Right lobe of liver (tissue), 6 donors: ENCODE results near the gene HSD17B2. TPM values are rescaled to one million over a fixed set of nuclear protein-coding genes. Genes with fewer than 3 reads are reported as not detected.
A peak's percentile ranks its signal among the peaks of the same experiment; 100 is the strongest.

Experiments
- ATAC-seq, 4 donors: fragments of 200-7000 bp; cut with Tn5 transposase; one replicate each; pipeline ENCODE4 v1.9.1; 2020; ENCODE audit warnings: mild to moderate bottlenecking in 4 of 4, moderate library complexity in 4 of 4
- DNase-seq, 3 donors: peaks; one replicate each; pipeline ENCODE4 v3.0.0-alpha.2; 2020
- H3K27ac ChIP-seq, 3 donors: fragments of 200-600 bp; one replicate each; pipeline ENCODE4 v1.8.0; 2022
- H3K27me3 ChIP-seq, 2 donors: fragments of 200-600 bp; one replicate each; pipeline ENCODE4 v1.8.0; 2022
- H3K36me3 ChIP-seq, 4 donors: fragments of 200-600 bp; sonication (generic) in 1 of 4; one replicate each; pipeline versions ENCODE4 v1.5.1 to v1.8.0; 2017 to 2022; ENCODE audit warnings: control low read depth in 1 of 4
- H3K4me1 ChIP-seq, 4 donors: fragments of 200-600 bp; sonication (generic) in 1 of 4; one replicate each; pipeline versions ENCODE4 v1.5.1 to v1.8.0; 2017 to 2022; ENCODE audit warnings: control low read depth in 1 of 4
- H3K4me3 ChIP-seq, 3 donors: fragments of 200-600 bp; one replicate each; pipeline ENCODE4 v1.8.0; 2022
- H3K9me3 ChIP-seq, 4 donors: fragments of 200-600 bp; sonication (generic) in 1 of 4; one replicate each; pipeline versions ENCODE4 v1.5.1 to v1.8.0; 2017 to 2022; ENCODE audit warnings: control low read depth in 1 of 4
- POLR2A ChIP-seq: fragments of 450-650 bp; IDR thresholded peaks from one replicate; pipeline ENCODE4 v1.6.1; 2017; ENCODE audit warnings: antibody characterized with exemption, mild to moderate bottlenecking
- WGBS: methylation state at CpG from one replicate; pipeline ENCODE4 v1.1.6; 2018; ENCODE audit warnings: low coverage, low lambda C conversion rate; ENCODE audit not compliant: insufficient coverage; ENCODE audit errors: missing lambda C conversion rate; 5-methylcytosine and 5-hydroxymethylcytosine counted together
- intact Hi-C, 2 donors: fragments of 100-400 bp; cut with DNase I; formaldehyde crosslinking; loops; one replicate each; pipeline versions ENCODE4 v1.11.2 to v1.14.1; 2022
- total RNA-seq, 6 experiments: library from RNA; depleted of rRNA in 2 of 6; stranded (reverse); fragments of >200 nt in 2 of 6; fragmentation: NEBNext Ultra II Directional in 3 of 6; extraction: Animal tissue kit (Norgen Biotek cat#: 25700) in 3 of 6; gene quantifications; one replicate each; pipeline versions ENCODE4 v1.1.0 to v1.2.4, GENCODE V29; 2016 to 2023
- TF ChIP-seq, protein P1 (sequence below), 4 donors: fragments of 200-600 bp in 3 of 4; fragments of 450-650 bp in 1 of 4; IDR thresholded peaks; one replicate each; pipeline versions ENCODE4 v1.5.1 to v1.8.0; 2016 to 2022; ENCODE audit warnings: antibody characterized with exemption in 4 of 4, mild to moderate bottlenecking in 2 of 4
- donor health status: DM: no; HTN: yes; CAD: no.
- donor health status: DM: no; HTN: no; CAD: no.
- donor health status: DM: no; HTN: no; CAD: no.
- donor health status: DM: no; HTN: yes; CAD: no.
- donor health status: DM: no; HTN: yes; CAD: no.

HSD17B2 gene
- total RNA-seq, 6 experiments from 2014 or later = 65.2 to 144 (median 84.7) TPM

DNA sequence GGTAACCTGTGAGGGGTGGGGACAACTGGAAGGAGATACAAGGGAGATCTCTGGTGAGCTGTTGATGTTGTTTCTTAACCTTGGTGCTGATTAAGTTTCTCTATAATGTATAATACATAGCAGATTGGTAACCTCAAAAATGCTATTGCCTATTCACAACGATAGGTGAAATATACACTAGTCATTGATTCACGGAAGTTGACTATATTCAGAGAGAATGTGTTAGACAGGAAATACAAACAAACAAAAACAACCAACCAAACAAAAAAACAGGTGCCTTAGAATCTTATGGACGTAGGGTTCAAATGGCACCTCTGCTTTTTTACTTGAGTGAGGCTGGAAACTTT, 21.5 kb downstream of the HSD17B2 start:
- no peak for DNase-seq
- H3K27ac ChIP-seq = peak overlapping the region; percentile 4 to 83 (median 68)
- intact Hi-C loops = no loop called here
- H3K9me3 ChIP-seq = no peaks in the 10 kb centered on the region
- no peaks in the 10 kb centered on the region for H3K27me3 ChIP-seq
- H3K4me1 ChIP-seq = peaks cover 0 to 84% (median 21%) of the 10 kb centered on the region in 4 donors
- TF ChIP-seq, protein P1, sequence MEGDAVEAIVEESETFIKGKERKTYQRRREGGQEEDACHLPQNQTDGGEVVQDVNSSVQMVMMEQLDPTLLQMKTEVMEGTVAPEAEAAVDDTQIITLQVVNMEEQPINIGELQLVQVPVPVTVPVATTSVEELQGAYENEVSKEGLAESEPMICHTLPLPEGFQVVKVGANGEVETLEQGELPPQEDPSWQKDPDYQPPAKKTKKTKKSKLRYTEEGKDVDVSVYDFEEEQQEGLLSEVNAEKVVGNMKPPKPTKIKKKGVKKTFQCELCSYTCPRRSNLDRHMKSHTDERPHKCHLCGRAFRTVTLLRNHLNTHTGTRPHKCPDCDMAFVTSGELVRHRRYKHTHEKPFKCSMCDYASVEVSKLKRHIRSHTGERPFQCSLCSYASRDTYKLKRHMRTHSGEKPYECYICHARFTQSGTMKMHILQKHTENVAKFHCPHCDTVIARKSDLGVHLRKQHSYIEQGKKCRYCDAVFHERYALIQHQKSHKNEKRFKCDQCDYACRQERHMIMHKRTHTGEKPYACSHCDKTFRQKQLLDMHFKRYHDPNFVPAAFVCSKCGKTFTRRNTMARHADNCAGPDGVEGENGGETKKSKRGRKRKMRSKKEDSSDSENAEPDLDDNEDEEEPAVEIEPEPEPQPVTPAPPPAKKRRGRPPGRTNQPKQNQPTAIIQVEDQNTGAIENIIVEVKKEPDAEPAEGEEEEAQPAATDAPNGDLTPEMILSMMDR (IDR thresholded peaks at IDR 0.05) = no peak
- TF ChIP-seq POLR2A = no peak
- whole genome bisulfite sequencing = 26% methylated on average over 3 of the region's 3 CpGs
- H3K4me3 ChIP-seq = peak overlapping the region in 2 of 3 donors; percentile 29 to 50
- no peaks in the 10 kb centered on the region for H3K36me3 ChIP-seq
- ATAC-seq = no peak

DNA sequence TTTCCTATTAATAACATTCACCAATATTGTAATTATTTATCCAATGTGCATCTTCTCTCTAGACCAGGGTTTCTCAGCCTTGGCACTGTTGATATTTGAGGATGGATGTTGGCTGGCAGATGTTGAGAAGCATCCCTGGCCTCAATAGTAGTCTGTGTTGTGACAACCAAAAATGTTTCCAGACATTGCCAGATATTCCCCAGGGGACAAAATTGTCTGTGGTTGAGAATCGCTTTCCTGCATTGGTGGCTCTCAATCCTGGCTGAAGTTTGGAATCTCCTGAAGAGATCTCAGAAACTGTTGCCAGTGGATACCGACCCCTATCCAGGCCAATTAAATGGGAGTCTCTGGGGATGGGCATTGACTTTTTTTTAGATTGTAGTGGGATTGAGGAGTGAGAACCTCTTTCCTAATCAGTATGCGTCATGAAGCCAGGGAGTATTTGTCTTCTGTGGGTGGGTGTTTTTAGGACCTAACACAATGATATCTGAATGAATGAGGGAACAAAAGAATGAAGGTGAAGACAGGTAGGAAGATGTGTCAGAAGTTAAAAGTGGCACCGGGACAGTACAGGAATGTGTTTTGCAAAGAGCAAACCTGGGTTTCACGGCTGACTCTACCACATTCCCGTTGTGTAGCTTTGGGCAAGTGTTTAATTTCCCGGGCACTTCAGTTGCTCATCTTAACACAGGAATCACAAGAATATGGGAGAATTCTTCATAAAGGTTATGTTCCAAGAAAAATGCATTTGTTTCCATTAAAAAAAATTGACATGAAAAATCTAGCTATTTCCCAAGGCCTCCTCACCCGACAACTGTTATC, 24.3 kb downstream of the HSD17B2 start:
- DNase-seq = no peak
- peak overlapping the region in 1 of 3 donors; percentile 17 for H3K4me3 ChIP-seq
- 52% methylated on average over 8 of the region's 8 CpGs for WGBS
- peak in 1 of 4 donors; percentile 2 for ATAC-seq
- peaks cover 0 to 90% (median 30%) of the 10 kb centered on the region in 4 donors for H3K4me1 ChIP-seq
- H3K36me3 ChIP-seq = no peaks in the 10 kb centered on the region
- intact Hi-C loops = no loop called here
- TF ChIP-seq, protein P1 (IDR thresholded peaks at IDR 0.05) = no peak
- no peak for TF ChIP-seq POLR2A
- no peaks in the 10 kb centered on the region for H3K27me3 ChIP-seq
- H3K9me3 ChIP-seq = no peaks in the 10 kb centered on the region
- H3K27ac ChIP-seq = peak overlapping the region; percentile 8 to 83 (median 51)

DNA sequence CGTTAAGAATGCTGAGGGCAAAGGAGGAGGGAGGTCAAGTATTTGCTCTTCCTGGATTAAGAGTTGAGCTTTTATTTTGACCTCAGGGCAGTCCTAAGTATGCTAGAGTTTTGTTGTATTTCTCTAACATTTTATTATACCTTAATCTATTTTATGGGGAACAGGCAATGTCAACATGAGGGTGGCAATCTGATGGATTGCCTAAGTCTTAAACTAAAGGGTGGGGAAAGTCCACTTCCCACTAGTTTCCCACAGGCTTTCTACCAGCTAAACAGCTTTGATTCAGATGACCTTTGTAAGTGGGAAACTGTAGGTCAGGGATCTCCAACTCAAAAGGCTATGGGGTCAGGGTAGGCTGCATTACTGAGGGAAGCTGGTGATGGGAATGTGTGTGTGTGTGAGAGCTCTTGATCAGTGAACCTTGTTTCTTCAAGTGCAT, 24.9 kb downstream of the HSD17B2 start:
- Histone ChIP-seq H3K36me3 (no peaks in the 10 kb centered on the region), H3K27me3 (no peaks in the 10 kb centered on the region), H3K4me3 (peak overlapping the region in 1 of 3 donors; percentile 17), H3K9me3 (no peaks in the 10 kb centered on the region), H3K27ac (peak overlapping the region; percentile 8 to 83 (median 51)), H3K4me1 (peaks cover 0 to 84% (median 30%) of the 10 kb centered on the region in 4 donors)
- intact Hi-C loops = no loop called here
- ATAC-seq (peak; percentile 47 to 71 (median 58)), DNase-seq (peak in 1 of 3 donors; percentile 58)
- WGBS = 28% methylated on average over 1 of the region's 1 CpG
- no peak for TF ChIP-seq POLR2A
- TF ChIP-seq, protein P1 (IDR thresholded peaks at IDR 0.05) = no peak

DNA sequence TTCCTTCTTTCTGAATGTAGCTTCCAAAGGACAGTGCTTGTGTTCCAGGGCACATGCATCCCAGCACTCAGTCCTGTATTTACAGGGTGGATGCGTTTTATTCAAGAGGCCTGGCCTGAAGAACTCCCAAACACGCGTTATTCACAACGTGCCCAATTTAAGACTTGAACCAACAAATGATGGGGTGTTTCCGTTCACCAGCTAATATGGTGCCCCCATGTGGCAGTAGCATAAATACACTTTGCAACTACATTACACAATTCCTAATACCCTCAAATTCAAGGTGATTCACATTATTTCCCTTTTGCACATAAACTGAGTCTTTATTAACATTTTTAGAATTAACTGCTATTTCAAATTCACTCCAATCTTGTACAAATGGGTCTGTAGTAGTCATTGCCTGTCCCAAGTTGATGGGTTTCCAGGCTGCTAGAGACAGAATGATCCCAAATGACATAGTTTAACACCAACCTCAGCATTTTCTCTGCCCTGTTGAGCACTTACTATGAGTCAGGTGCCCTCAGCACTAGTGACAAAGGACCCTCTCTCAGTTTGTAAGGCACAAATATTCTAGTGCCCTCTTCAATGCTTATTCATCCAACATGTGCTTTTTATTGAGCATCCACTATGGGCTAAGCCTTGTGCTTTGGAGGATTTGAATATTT, 26.9 kb downstream of the HSD17B2 start:
- DNase-seq (no peak), ATAC-seq (peak; percentile 24 to 49 (median 42))
- WGBS = 11% methylated on average over 5 of the region's 5 CpGs
- Histone ChIP-seq H3K27me3 (no peaks in the 10 kb centered on the region), H3K4me1 (peaks cover 0 to 82% (median 27%) of the 10 kb centered on the region in 4 donors), H3K4me3 (no peak overlapping the region), H3K9me3 (no peaks in the 10 kb centered on the region), H3K27ac (peak overlapping the region in 2 of 3 donors; percentile 78 to 83), H3K36me3 (no peaks in the 10 kb centered on the region)
- TF ChIP-seq POLR2A = no peak
- TF ChIP-seq, protein P1 (IDR thresholded peaks at IDR 0.05) = peak; percentile 49 to 71 (median 59)
- intact Hi-C loops = no loop called here
